Liver (tissue), 9 donors: ENCODE measurements around the gene MPC2. TPM values are rescaled to one million over a fixed set of nuclear protein-coding genes. Genes with fewer than 3 reads are reported as not detected.

ENCODE experiments used
- DNase-seq: peaks from one replicate; pipeline ENCODE4 v3.0.0-alpha.2; 2017; ENCODE audit warnings: low spot score
- H3K27ac ChIP-seq, 2 donors: one replicate each; pipeline ENCODE4 v1.7.0; 2013; ENCODE audit warnings: inconsistent platforms in 2 of 2, low read length in 2 of 2, control low read depth in 1 of 2, low read depth in 1 of 2, mild to moderate bottlenecking in 1 of 2
- H3K27me3 ChIP-seq, 4 donors: one replicate each; pipeline versions ENCODE4 v1.6.1 to v1.7.0; 2013; ENCODE audit warnings: low read length in 3 of 4, inconsistent platforms in 1 of 4, mild to moderate bottlenecking in 1 of 4, moderate library complexity in 1 of 4; ENCODE audit not compliant: control insufficient read depth in 4 of 4, insufficient read depth in 4 of 4
- H3K36me3 ChIP-seq, 4 donors: one replicate each; pipeline versions ENCODE4 v1.6.1 to v1.7.0; 2013; ENCODE audit warnings: low read length in 3 of 4, mild to moderate bottlenecking in 3 of 4, low read depth in 1 of 4, moderate library complexity in 1 of 4; ENCODE audit not compliant: control insufficient read depth in 4 of 4, insufficient read depth in 3 of 4
- H3K4me1 ChIP-seq, 4 donors: one replicate each; pipeline versions ENCODE4 v1.6.1 to v1.7.0; 2013; ENCODE audit warnings: low read length in 3 of 4, mild to moderate bottlenecking in 3 of 4, moderate library complexity in 1 of 4; ENCODE audit not compliant: control insufficient read depth in 4 of 4, insufficient read depth in 4 of 4
- H3K4me3 ChIP-seq, 3 donors: one replicate each; pipeline versions ENCODE4 v1.6.1 to v1.7.0; 2013; ENCODE audit warnings: low read length in 3 of 3, control low read depth in 1 of 3, low read depth in 1 of 3, mild to moderate bottlenecking in 1 of 3
- H3K9ac ChIP-seq, 2 donors: one replicate each; pipeline ENCODE4 v1.7.0; 2013; ENCODE audit warnings: low read length in 2 of 2, mild to moderate bottlenecking in 2 of 2, moderate library complexity in 2 of 2, control low read depth in 1 of 2, low read depth in 1 of 2
- H3K9me3 ChIP-seq, 4 donors: one replicate each; pipeline versions ENCODE4 v1.6.1 to v1.7.0; 2013; ENCODE audit warnings: low read length in 3 of 4; ENCODE audit not compliant: control insufficient read depth in 4 of 4
- EGR1 ChIP-seq, 2 donors: IDR thresholded peaks; 2 replicates each; pipeline ENCODE4 v1.6.1; 2016 to 2018; ENCODE audit warnings: antibody characterized with exemption in 2 of 2, low read depth in 2 of 2
- FOXA1 ChIP-seq: IDR thresholded peaks from 2 replicates; pipeline ENCODE4 v1.6.1; 2016; ENCODE audit warnings: antibody characterized with exemption
- FOXA2 ChIP-seq: IDR thresholded peaks from 2 replicates; pipeline ENCODE4 v1.6.1; 2016; ENCODE audit warnings: antibody characterized with exemption
- GABPA ChIP-seq, 2 donors: IDR thresholded peaks in 1 of 2; conservative IDR thresholded peaks in 1 of 2; 2 replicates each; pipeline ENCODE4 v1.6.1; 2016; ENCODE audit warnings: antibody characterized with exemption in 2 of 2, mild to moderate bottlenecking in 1 of 2, moderate library complexity in 1 of 2
- HNF4A ChIP-seq, 2 donors: conservative IDR thresholded peaks; 2 replicates each; pipeline ENCODE4 v1.6.1; 2016; ENCODE audit warnings: antibody characterized with exemption in 2 of 2, mild to moderate bottlenecking in 2 of 2
- HNF4G ChIP-seq: IDR thresholded peaks from 2 replicates; pipeline ENCODE4 v1.6.1; 2016; ENCODE audit warnings: antibody characterized with exemption
- JUND ChIP-seq, 2 donors: IDR thresholded peaks; 2 replicates each; pipeline ENCODE4 v1.6.1; 2016; ENCODE audit warnings: antibody characterized with exemption in 2 of 2
- NR2F2 ChIP-seq: IDR thresholded peaks from 2 replicates; pipeline ENCODE4 v1.6.1; 2016; ENCODE audit warnings: antibody characterized with exemption
- RAD21 ChIP-seq, 2 donors: IDR thresholded peaks; 2 replicates each; pipeline ENCODE4 v1.6.1; 2016; ENCODE audit warnings: antibody characterized with exemption in 2 of 2, mild to moderate bottlenecking in 2 of 2
- RXRA ChIP-seq, 2 donors: IDR thresholded peaks; 2 replicates each; pipeline ENCODE4 v1.6.1; 2017 to 2018; ENCODE audit warnings: antibody characterized with exemption in 2 of 2, mild to moderate bottlenecking in 1 of 2
- SP1 ChIP-seq: IDR thresholded peaks from 2 replicates; pipeline ENCODE4 v1.6.1; 2018; ENCODE audit warnings: antibody characterized with exemption, mild to moderate bottlenecking
- TAF1 ChIP-seq: conservative IDR thresholded peaks from 2 replicates; pipeline ENCODE4 v1.6.1; 2016; ENCODE audit warnings: antibody characterized with exemption, mild to moderate bottlenecking
- YY1 ChIP-seq: IDR thresholded peaks from 2 replicates; pipeline ENCODE4 v1.6.1; 2016; ENCODE audit warnings: antibody characterized with exemption, mild to moderate bottlenecking
- WGBS: extraction: QIAGEN DNeasy Blood & Tissue Kit; methylation state at CpG from one replicate; pipeline ENCODE4 v1.1.7; 2013; 5-methylcytosine and 5-hydroxymethylcytosine counted together
- polyA plus RNA-seq, 2 donors: library from polyadenylated mRNA; stranded (reverse) in 1 of 2; unstranded in 1 of 2; fragments of 200-250 nt in 1 of 2; fragments of >200 nt in 1 of 2; fragmentation: Nextera tagmentation in 1 of 2; extraction: Ambion mirVana in 1 of 2; gene quantifications; one replicate each; pipeline versions ENCODE4 v1.2.1 to v1.2.3, GENCODE V29; 2013 to 2015
- total RNA-seq, 2 donors: library from RNA; depleted of rRNA; stranded (reverse); fragments of >200 nt; gene quantifications; one replicate each; pipeline ENCODE4 v1.2.3, GENCODE V29; 2014
- TF ChIP-seq, protein P1 (sequence below): fragments of 150-350 bp; IDR thresholded peaks from 2 replicates; pipeline ENCODE4 v1.5.1; 2017; ENCODE audit warnings: improper control_type of control experiment, low read depth, low read length; ENCODE audit not compliant: missing input control
- TF ChIP-seq, protein P2 (sequence below): IDR thresholded peaks from 2 replicates; pipeline ENCODE4 v1.6.1; 2016; ENCODE audit warnings: antibody characterized with exemption
- TF ChIP-seq, protein P3 (sequence below): IDR thresholded peaks from 2 replicates; pipeline ENCODE4 v1.6.1; 2016; ENCODE audit warnings: antibody characterized with exemption, mild to moderate bottlenecking
- TF ChIP-seq, protein P4 (sequence below): IDR thresholded peaks from 2 replicates; pipeline ENCODE4 v1.6.1; 2016; ENCODE audit warnings: antibody characterized with exemption
- TF ChIP-seq, protein P5 (sequence below): IDR thresholded peaks from 2 replicates; pipeline ENCODE4 v1.6.1; 2016; ENCODE audit warnings: antibody characterized with exemption
- donor health status: healthy.
- donor health status: healthy.
- donor health status: healthy.
- donor health status: healthy.
- donor health status: healthy.

MPC2 gene
- 100 to 1,000 TPM in 1 of 2 donors, 10 to 100 TPM in 1; 78.8 to 118 TPM for total RNA-seq
- 100 to 1,000 TPM; 137 to 369 TPM for polyA plus RNA-seq

DNA sequence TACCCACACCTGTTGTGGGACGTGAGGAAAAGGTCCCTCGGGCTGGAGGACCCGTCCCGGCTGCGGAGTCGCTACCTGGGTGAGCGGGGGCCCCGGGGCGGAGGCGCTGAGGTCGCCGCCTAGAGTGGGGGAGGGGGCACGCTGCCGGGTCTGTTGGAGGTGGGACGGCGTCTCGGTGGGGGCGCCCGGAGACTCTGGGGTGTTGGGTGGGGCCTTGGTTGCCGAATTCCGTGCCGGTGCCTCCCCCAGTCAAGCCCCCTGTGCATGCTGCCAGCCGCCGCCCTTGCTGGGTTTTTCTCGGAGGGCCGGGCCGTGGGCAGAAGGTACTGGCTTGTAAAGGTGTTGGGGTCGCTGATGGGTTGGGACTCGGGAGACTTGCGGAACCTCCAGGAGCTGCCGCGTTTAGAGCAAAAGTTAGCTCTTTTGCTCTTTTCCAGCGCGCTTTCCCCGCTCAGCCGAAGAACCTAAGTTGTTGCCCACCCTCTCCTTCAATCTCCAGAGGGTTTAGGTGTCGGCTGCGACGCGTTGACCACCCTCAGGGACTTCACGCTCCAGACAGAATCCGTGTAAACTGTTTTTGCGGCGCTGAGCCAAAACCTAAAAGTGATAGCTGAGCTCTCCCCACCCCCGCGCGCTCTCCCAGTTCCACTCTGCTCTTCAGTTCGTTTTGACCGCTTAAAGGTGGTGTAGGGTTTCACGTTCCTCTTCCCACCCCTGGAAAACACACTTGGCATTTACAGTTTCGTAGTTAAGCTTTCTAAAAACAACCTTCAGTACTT lies at the start of gene MPC2:
MPC2 (minus strand) TSS at position 143 of the 779 bp plus-strand sequence. CDS start 1,231 bp downstream, outside the sequence.
- Histone ChIP-seq H3K9me3 (no peaks in the 10 kb centered on the region), H3K4me3 (peak within 1 kb of the TSS; percentile 85 to 98 (median 87)), H3K9ac (peak within 1 kb of the TSS; percentile 84 to 99), H3K27me3 (no peaks in the 10 kb centered on the region), H3K4me1 (peaks cover 2 to 17% (median 10%) of the 10 kb centered on the region in 4 donors), H3K36me3 (no peaks in the 10 kb centered on the region), H3K27ac (peak within 1 kb of the TSS; percentile 95 to 99)
- TF ChIP-seq HNF4G (no peak), HNF4A (conservative IDR thresholded peaks at IDR 0.05) (peak in 1 of 2 donors; percentile 24), RXRA (IDR thresholded peaks at IDR 0.05) (peak; percentile 31 to 35), FOXA1 (no peak), FOXA2 (no peak), SP1 (peak; percentile 18), EGR1 (IDR thresholded peaks at IDR 0.05; ENCODE audit: low read depth in 2 of 2) (peak; percentile 45 to 62), YY1 (peak; percentile 73), NR2F2 (no peak), JUND (IDR thresholded peaks at IDR 0.05) (no peak), TAF1 (peak; percentile 94), RAD21 (IDR thresholded peaks at IDR 0.05) (peak; percentile 53 to 58), GABPA (IDR thresholded peaks at IDR 0.05 in 1 of 2, conservative IDR thresholded peaks at IDR 0.05 in 1 of 2) (no peak)
- TF ChIP-seq, protein P1, sequence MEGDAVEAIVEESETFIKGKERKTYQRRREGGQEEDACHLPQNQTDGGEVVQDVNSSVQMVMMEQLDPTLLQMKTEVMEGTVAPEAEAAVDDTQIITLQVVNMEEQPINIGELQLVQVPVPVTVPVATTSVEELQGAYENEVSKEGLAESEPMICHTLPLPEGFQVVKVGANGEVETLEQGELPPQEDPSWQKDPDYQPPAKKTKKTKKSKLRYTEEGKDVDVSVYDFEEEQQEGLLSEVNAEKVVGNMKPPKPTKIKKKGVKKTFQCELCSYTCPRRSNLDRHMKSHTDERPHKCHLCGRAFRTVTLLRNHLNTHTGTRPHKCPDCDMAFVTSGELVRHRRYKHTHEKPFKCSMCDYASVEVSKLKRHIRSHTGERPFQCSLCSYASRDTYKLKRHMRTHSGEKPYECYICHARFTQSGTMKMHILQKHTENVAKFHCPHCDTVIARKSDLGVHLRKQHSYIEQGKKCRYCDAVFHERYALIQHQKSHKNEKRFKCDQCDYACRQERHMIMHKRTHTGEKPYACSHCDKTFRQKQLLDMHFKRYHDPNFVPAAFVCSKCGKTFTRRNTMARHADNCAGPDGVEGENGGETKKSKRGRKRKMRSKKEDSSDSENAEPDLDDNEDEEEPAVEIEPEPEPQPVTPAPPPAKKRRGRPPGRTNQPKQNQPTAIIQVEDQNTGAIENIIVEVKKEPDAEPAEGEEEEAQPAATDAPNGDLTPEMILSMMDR: no peak
- TF ChIP-seq, protein P2, sequence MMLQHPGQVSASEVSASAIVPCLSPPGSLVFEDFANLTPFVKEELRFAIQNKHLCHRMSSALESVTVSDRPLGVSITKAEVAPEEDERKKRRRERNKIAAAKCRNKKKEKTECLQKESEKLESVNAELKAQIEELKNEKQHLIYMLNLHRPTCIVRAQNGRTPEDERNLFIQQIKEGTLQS: no peak
- TF ChIP-seq, protein P3, sequence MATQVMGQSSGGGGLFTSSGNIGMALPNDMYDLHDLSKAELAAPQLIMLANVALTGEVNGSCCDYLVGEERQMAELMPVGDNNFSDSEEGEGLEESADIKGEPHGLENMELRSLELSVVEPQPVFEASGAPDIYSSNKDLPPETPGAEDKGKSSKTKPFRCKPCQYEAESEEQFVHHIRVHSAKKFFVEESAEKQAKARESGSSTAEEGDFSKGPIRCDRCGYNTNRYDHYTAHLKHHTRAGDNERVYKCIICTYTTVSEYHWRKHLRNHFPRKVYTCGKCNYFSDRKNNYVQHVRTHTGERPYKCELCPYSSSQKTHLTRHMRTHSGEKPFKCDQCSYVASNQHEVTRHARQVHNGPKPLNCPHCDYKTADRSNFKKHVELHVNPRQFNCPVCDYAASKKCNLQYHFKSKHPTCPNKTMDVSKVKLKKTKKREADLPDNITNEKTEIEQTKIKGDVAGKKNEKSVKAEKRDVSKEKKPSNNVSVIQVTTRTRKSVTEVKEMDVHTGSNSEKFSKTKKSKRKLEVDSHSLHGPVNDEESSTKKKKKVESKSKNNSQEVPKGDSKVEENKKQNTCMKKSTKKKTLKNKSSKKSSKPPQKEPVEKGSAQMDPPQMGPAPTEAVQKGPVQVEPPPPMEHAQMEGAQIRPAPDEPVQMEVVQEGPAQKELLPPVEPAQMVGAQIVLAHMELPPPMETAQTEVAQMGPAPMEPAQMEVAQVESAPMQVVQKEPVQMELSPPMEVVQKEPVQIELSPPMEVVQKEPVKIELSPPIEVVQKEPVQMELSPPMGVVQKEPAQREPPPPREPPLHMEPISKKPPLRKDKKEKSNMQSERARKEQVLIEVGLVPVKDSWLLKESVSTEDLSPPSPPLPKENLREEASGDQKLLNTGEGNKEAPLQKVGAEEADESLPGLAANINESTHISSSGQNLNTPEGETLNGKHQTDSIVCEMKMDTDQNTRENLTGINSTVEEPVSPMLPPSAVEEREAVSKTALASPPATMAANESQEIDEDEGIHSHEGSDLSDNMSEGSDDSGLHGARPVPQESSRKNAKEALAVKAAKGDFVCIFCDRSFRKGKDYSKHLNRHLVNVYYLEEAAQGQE: peak; percentile 33
- TF ChIP-seq, protein P4, sequence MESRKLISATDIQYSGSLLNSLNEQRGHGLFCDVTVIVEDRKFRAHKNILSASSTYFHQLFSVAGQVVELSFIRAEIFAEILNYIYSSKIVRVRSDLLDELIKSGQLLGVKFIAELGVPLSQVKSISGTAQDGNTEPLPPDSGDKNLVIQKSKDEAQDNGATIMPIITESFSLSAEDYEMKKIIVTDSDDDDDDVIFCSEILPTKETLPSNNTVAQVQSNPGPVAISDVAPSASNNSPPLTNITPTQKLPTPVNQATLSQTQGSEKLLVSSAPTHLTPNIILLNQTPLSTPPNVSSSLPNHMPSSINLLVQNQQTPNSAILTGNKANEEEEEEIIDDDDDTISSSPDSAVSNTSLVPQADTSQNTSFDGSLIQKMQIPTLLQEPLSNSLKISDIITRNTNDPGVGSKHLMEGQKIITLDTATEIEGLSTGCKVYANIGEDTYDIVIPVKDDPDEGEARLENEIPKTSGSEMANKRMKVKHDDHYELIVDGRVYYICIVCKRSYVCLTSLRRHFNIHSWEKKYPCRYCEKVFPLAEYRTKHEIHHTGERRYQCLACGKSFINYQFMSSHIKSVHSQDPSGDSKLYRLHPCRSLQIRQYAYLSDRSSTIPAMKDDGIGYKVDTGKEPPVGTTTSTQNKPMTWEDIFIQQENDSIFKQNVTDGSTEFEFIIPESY: no peak
- TF ChIP-seq, protein P5, sequence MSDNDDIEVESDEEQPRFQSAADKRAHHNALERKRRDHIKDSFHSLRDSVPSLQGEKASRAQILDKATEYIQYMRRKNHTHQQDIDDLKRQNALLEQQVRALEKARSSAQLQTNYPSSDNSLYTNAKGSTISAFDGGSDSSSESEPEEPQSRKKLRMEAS: no peak
- peak; percentile 82 for DNase-seq
- WGBS: under 1% methylated on average over 51 of the region's 51 CpGs
